Adrenal gland (tissue), 5 donors: Measurements from ENCODE around the gene NELFA.

Experiments
- CTCF ChIP-seq, 6 experiments: fragments of 450-650 bp in 4 of 6; fragments of 200-600 bp in 2 of 6; sonication (generic) in 1 of 6; IDR thresholded peaks; 1 replicate in 5 of 6; 2 replicates in 1 of 6; pipeline versions ENCODE4 v1.5.1 to v1.8.0; 2016 to 2021; ENCODE audit warnings: antibody characterized with exemption in 6 of 6, mild to moderate bottlenecking in 2 of 6, moderate library complexity in 1 of 6
- POLR2A ChIP-seq, 2 donors: fragments of 450-650 bp; IDR thresholded peaks; one replicate each; pipeline ENCODE4 v1.6.1; 2017; ENCODE audit warnings: antibody characterized with exemption in 2 of 2, mild to moderate bottlenecking in 2 of 2, moderate library complexity in 1 of 2
- donor health status: DM: no; HTN: no; CAD: no.

- no peak for TF ChIP-seq CTCF (IDR thresholded peaks at IDR 0.05)
- no peak for TF ChIP-seq POLR2A (IDR thresholded peaks at IDR 0.05)
Observed at GRCh38 chr4:1986578-1987210, 22.1 kb downstream of the NELFA start.
